ENCODE results near the gene KDM4B.

GRCh38 chr19:4990306-4990705, 21.4 kb downstream of the KDM4B start:
- no peak for TF ChIP-seq POLR2AphosphoS5 (IDR thresholded peaks at IDR 0.05; ENCODE audit: low read depth, low read length)
- no peak for TF ChIP-seq POLR2A (IDR thresholded peaks at IDR 0.05; ENCODE audit: low read depth, low read length)

Data from GM12892 (cell line).